Measurements from ENCODE around the gene RPTOR. TPM values are rescaled to one million over a fixed set of nuclear protein-coding genes. Genes with fewer than 3 reads are reported as not detected.

Gene RPTOR
- total RNA-seq, 2 experiments from 2014 or later: 48.1 to 87.8 TPM

DNA sequence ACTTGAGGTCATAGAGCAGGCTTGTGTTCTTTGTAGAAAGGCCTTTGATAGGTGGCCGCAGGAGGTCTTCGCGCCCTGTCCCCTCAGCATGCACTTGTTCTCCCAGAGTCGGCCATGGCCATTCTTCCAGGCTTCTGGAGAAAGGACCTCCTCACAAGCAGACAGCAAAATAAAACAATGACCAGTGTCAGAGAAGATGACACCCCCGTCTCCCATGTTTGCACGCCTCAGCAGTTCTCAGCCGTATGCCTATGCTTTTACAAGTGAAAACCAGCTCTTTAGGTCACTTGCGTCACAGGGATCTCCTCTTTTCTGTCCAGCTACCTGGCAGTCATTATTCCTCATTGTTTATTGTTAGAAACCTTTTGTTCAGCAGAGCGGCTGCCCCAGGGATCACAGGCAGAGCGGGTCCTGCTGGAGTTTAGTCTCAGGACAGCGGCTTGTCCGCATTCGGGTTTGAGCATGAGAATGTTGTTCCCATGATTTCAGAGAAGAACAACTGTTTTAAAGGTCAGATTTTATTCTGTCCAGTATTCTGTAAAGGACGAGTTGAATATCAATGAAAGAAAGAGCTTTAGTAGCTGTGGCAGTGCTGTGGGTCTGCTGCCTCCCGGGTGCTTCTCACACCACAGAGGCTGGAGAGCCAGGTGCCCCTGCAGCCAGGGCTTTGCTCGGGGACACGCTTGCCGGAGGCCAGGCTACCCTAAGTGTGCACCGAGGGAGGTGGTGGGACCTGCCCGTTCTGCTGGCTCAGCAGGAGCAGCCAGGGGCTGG lies 123.9 kb downstream of the RPTOR start:
- intact Hi-C loops (cut with micrococcal nuclease; ENCODE audit: unreplicated experiment): loop anchor here (5.0 kb wide), 1 partner anchor 69 kb away; no protein-coding TSS in a partner anchor
- Histone ChIP-seq H3K9me2 (ENCODE audit: insufficient read depth, low read length) (no peaks in the 10 kb centered on the region), H3K4me3 (ENCODE audit: low read depth, low read length, poor library complexity, severe bottlenecking) (no peak overlapping the region), H3K9me3 (ENCODE audit: low read length) (no peaks in the 10 kb centered on the region), H3K36me3 (ENCODE audit: insufficient read depth, low read length) (peaks cover 18% of the 10 kb centered on the region), H2AFZ (ENCODE audit: low read length) (no peak overlapping the region), H3K4me1 (ENCODE audit: insufficient read depth, low read length, poor library complexity, severe bottlenecking) (peaks cover 49% of the 10 kb centered on the region), H3K79me2 (ENCODE audit: insufficient read depth, low read depth, low read length) (peaks cover 19% of the 10 kb centered on the region; the same call in 1 of the 2 replicates), H4K20me1 (ENCODE audit: insufficient read depth, low read length) (peaks cover 6% of the 10 kb centered on the region; the same call in 1 of the 2 replicates), H3K4me2 (ENCODE audit: low read length) (no peak overlapping the region), H3K27ac (ENCODE audit: low read depth, low read length, poor library complexity, severe bottlenecking) (no peak overlapping the region)
- TF ChIP-seq, protein P1, sequence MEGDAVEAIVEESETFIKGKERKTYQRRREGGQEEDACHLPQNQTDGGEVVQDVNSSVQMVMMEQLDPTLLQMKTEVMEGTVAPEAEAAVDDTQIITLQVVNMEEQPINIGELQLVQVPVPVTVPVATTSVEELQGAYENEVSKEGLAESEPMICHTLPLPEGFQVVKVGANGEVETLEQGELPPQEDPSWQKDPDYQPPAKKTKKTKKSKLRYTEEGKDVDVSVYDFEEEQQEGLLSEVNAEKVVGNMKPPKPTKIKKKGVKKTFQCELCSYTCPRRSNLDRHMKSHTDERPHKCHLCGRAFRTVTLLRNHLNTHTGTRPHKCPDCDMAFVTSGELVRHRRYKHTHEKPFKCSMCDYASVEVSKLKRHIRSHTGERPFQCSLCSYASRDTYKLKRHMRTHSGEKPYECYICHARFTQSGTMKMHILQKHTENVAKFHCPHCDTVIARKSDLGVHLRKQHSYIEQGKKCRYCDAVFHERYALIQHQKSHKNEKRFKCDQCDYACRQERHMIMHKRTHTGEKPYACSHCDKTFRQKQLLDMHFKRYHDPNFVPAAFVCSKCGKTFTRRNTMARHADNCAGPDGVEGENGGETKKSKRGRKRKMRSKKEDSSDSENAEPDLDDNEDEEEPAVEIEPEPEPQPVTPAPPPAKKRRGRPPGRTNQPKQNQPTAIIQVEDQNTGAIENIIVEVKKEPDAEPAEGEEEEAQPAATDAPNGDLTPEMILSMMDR (conservative IDR thresholded peaks at IDR 0.05; ENCODE audit: low read length): no peak
- TF ChIP-seq EZH2phosphoT487 (IDR thresholded peaks at IDR 0.05; ENCODE audit: borderline replicate concordance, low read depth, low read length): no peak
- ChIA-PET POLR2A (no interaction called here), CTCF (ENCODE audit: unreplicated experiment) (no interaction called here)
- no TSS peak for BruUV-seq (replicated peaks)
- DNase-seq (ENCODE audit: low spot score): no peak

GRCh38 chr17:80671039-80671824 lies 126.6 kb downstream of the RPTOR start:
- intact Hi-C loops (cut with micrococcal nuclease; ENCODE audit: unreplicated experiment): no loop called here
- Histone ChIP-seq H2AFZ (ENCODE audit: low read length) (no peak overlapping the region), H3K9me3 (ENCODE audit: low read length) (no peaks in the 10 kb centered on the region), H3K9me2 (ENCODE audit: insufficient read depth, low read length) (no peaks in the 10 kb centered on the region), H3K79me2 (ENCODE audit: insufficient read depth, low read depth, low read length) (peaks cover 13% of the 10 kb centered on the region; the same call in 1 of the 2 replicates), H3K27ac (ENCODE audit: low read depth, low read length, poor library complexity, severe bottlenecking) (no peak overlapping the region), H4K20me1 (ENCODE audit: insufficient read depth, low read length) (peaks cover 12% of the 10 kb centered on the region; the same call in 1 of the 2 replicates), H3K36me3 (ENCODE audit: insufficient read depth, low read length) (peaks cover 17% of the 10 kb centered on the region), H3K4me2 (ENCODE audit: low read length) (no peak overlapping the region), H3K4me1 (ENCODE audit: insufficient read depth, low read length, poor library complexity, severe bottlenecking) (peaks cover 31% of the 10 kb centered on the region), H3K4me3 (ENCODE audit: low read depth, low read length, poor library complexity, severe bottlenecking) (no peak overlapping the region)
- DNase-seq (ENCODE audit: low spot score): no peak
- no peak for TF ChIP-seq EZH2phosphoT487 (IDR thresholded peaks at IDR 0.05; ENCODE audit: borderline replicate concordance, low read depth, low read length)
- TF ChIP-seq, protein P1 (conservative IDR thresholded peaks at IDR 0.05; ENCODE audit: low read length): no peak
- ChIA-PET CTCF (ENCODE audit: unreplicated experiment) (no interaction called here), POLR2A (no interaction called here)
- BruUV-seq (replicated peaks): no TSS peak

DNA sequence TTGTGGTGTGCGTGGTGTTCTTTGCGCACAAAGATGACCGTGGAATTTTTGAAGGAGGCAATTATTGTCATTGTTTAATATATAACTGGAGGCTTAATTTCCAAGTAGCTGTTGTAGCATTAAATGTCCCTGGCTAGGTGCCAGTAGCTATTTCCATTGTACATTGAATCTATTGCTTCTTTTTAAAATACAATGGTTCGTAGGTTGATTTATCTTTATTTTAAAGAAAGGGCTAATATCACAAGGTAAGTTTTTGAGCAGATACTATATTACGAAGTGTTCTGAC lies 127.1 kb downstream of the RPTOR start:
- no peak overlapping the region for H3K27ac ChIP-seq (ENCODE audit: low read depth, low read length, poor library complexity, severe bottlenecking)
- H3K9me2 ChIP-seq (ENCODE audit: insufficient read depth, low read length): no peaks in the 10 kb centered on the region
- no peaks in the 10 kb centered on the region for H3K9me3 ChIP-seq (ENCODE audit: low read length)
- peaks cover 11% of the 10 kb centered on the region; the same call in 1 of the 2 replicates for H3K79me2 ChIP-seq (ENCODE audit: insufficient read depth, low read depth, low read length)
- ChIA-PET POLR2A (no interaction called here), CTCF (ENCODE audit: unreplicated experiment) (no interaction called here)
- no peak overlapping the region for H3K4me2 ChIP-seq (ENCODE audit: low read length)
- H3K36me3 ChIP-seq (ENCODE audit: insufficient read depth, low read length): peaks cover 11% of the 10 kb centered on the region
- peaks cover 12% of the 10 kb centered on the region; the same call in 1 of the 2 replicates for H4K20me1 ChIP-seq (ENCODE audit: insufficient read depth, low read length)
- no peak overlapping the region for H2AFZ ChIP-seq (ENCODE audit: low read length)
- no peak for TF ChIP-seq EZH2phosphoT487 (IDR thresholded peaks at IDR 0.05; ENCODE audit: borderline replicate concordance, low read depth, low read length)
- TF ChIP-seq, protein P1 (conservative IDR thresholded peaks at IDR 0.05; ENCODE audit: low read length): no peak
- no TSS peak for BruUV-seq (replicated peaks)
- no peak for DNase-seq (ENCODE audit: low spot score)
- peaks cover 28% of the 10 kb centered on the region for H3K4me1 ChIP-seq (ENCODE audit: insufficient read depth, low read length, poor library complexity, severe bottlenecking)
- intact Hi-C loops (cut with micrococcal nuclease; ENCODE audit: unreplicated experiment): no loop called here
- H3K4me3 ChIP-seq (ENCODE audit: low read depth, low read length, poor library complexity, severe bottlenecking): no peak overlapping the region

Measured in OCI-LY7 (cell line).